Measurements from ENCODE around the gene ITGA1.

Gene ITGA1

DNA sequence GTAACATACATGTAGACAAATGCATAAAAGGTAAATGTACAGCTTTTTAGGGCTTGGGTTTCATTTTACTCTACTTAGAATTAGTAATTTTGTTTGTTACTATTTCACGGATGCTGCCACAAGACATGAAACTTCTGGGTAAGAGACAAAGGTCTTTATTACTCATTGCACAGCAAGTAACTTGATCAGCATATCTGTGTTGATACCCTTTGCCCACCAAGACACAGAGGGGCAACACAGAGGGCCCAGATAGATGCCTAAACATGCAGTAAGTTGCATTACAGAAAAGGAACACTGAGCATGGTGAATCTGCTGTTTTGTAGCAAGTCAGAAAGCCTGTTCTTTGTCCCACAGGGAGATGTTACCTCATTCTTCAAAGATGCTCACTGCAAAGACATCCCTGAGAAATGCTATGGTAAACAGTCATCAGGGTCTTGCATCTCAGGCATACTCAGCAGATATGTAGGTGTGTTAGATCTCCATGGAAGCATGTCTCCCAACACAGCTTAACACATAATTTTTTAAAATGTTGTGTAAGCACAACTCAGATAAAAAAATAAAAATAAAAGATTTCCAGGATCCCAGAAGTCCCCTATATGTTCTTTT is 211.7 kb downstream of the ITGA1 start:
- DNase-seq (ENCODE audit: low read depth): no peak
- TF ChIP-seq, protein P1, sequence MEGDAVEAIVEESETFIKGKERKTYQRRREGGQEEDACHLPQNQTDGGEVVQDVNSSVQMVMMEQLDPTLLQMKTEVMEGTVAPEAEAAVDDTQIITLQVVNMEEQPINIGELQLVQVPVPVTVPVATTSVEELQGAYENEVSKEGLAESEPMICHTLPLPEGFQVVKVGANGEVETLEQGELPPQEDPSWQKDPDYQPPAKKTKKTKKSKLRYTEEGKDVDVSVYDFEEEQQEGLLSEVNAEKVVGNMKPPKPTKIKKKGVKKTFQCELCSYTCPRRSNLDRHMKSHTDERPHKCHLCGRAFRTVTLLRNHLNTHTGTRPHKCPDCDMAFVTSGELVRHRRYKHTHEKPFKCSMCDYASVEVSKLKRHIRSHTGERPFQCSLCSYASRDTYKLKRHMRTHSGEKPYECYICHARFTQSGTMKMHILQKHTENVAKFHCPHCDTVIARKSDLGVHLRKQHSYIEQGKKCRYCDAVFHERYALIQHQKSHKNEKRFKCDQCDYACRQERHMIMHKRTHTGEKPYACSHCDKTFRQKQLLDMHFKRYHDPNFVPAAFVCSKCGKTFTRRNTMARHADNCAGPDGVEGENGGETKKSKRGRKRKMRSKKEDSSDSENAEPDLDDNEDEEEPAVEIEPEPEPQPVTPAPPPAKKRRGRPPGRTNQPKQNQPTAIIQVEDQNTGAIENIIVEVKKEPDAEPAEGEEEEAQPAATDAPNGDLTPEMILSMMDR (IDR thresholded peaks at IDR 0.05; ENCODE audit: insufficient read depth, low read depth, low read length, missing control alignments): no peak
- H3K4me3 ChIP-seq (ENCODE audit: low read depth, low read length): no peak overlapping the region

DNA sequence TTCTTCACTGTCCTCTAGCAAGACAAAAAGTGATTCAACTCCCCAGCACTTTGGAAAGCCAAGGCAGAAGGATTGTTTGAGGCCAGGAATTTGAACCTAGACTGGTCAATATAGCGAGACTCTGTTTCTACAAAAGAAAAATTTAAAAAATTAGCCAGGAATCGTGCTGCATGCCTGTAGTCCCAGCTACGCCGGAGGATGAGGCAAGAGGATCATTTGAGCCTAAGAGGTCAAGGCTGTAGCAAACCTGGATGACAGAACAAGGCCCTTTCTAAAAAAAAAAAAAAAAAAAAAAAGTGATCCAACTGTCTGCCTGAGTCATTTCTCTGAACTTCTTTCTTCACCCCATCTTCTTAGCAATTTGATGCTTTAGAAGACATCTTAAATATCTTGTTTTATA is 213.8 kb downstream of the ITGA1 start:
- TF ChIP-seq, protein P1 (IDR thresholded peaks at IDR 0.05; ENCODE audit: insufficient read depth, low read depth, low read length, missing control alignments): no peak
- DNase-seq (ENCODE audit: low read depth): no peak

DNA sequence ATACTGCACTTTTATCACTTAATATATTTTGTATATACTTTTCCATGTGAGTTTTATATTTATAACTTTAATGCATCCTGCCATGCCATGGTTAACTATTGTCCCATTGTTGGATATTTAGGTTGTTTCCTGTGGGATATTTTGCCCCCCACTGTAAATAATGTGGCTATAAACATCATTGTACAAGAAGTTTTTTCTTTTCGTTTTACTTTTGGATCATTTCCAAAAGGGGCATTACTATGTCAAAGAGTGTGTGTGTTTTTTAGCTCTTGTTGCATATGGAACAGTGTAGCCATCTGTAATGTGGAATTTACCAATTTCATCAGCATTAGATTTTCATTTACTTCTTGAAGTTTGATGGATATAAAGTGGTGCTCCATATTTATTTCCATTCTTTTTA is 214.8 kb downstream of the ITGA1 start:
- no peak overlapping the region for H3K4me3 ChIP-seq (ENCODE audit: low read depth, low read length)
- no peak for DNase-seq (ENCODE audit: low read depth)
- TF ChIP-seq, protein P1 (IDR thresholded peaks at IDR 0.05; ENCODE audit: insufficient read depth, low read depth, low read length, missing control alignments): no peak

More for the DNA sequence above, 213.8 kb downstream of the ITGA1 start:
- no peak overlapping the region for H3K4me3 ChIP-seq (ENCODE audit: low read depth, low read length)

DNA sequence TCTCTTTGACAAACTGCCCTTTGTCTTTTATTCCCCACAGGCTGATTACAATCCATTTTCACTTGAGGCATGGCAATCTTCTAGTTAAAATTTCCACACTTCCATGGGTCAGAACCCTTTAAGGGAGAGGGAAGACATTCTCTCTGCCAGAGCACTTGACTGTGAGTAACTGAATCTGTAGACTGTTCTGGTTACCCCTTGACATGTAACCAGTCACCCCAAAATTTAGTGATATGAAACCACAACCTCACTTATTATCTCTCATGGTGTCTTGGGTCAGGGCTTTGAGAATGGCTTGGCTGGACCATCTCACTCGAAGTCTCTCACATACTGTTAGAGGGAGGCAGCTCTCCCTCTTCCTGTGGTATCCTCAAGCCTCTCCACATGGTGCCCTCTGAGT is 215.4 kb downstream of the ITGA1 start:
- no peak overlapping the region for H3K4me3 ChIP-seq (ENCODE audit: low read depth, low read length)
- TF ChIP-seq, protein P1 (IDR thresholded peaks at IDR 0.05; ENCODE audit: insufficient read depth, low read depth, low read length, missing control alignments): no peak
- no peak for DNase-seq (ENCODE audit: low read depth)

DNA sequence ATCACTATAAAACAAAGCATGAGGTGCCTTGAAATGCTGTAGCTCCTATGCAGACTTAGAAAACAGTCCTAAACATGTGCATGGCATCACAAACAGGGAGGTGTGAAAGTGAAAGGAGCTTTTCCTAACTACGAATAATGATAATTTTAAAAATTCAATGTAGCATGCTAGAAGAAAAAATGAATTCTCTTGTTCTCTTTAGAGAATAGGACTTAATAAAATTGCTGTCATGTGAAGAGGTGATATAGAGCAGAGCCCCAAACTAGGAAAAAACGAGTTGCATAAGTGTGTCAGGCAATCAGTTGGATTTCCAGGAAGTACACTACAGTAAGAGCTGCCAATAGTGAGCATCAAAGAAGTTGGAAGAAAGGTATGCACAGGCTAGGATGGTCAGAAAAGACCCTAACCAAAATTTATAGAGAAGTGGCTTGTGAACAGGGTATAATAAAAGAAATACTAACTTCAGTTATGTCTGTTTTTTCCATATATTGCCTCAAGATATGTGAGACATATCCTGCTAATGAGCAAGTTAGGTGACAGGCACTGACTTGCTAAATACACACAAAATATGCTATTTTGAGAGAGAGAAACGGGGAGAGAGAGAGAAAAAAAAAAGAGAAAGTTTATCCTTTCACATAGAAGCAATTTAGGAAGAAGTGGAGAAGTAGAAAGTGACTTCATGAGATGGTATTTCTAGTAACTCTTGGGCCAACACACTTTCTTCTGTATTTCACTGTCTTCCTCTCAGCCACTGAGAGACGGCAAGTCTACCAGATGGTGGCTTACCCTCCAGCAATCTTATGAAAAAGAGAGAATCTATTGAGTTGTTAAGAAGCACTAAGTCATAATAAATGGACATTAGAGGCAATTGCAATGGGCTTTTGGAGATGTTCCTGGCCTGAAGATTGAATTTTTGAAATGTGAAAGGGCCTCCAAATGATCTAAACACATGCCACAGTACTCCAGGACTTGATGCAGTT is 219.5 kb downstream of the ITGA1 start:
- no peak for DNase-seq (ENCODE audit: low read depth)
- no peak overlapping the region for H3K4me3 ChIP-seq (ENCODE audit: low read depth, low read length)
- TF ChIP-seq, protein P1 (IDR thresholded peaks at IDR 0.05; ENCODE audit: insufficient read depth, low read depth, low read length, missing control alignments): no peak

DNA sequence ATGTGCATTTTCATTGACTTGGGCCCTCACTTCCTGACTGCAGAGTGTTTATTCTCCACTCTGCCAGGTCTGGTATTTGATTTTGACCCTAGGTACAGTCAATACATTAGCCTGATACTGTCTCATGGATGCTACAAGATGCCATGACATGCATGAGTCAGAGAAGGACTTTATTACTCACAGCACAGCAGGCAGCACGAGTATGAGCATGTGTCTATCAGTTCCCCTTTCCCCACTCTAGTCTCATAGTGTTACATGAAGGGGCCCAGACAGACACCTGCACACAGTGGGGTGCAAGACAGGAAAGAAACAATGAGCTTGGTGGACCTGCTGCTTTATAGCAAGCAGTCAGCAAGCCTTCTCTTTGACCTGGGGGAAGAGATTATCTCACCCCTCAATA is 221.0 kb downstream of the ITGA1 start:
- peak; percentile 52 for DNase-seq (ENCODE audit: low read depth)
- no peak overlapping the region for H3K4me3 ChIP-seq (ENCODE audit: low read depth, low read length)
- TF ChIP-seq, protein P1 (IDR thresholded peaks at IDR 0.05; ENCODE audit: insufficient read depth, low read depth, low read length, missing control alignments): no peak
